Left renal pelvis (tissue), 4 donors: ENCODE results near the gene TXLNG. TPM values are rescaled to one million over a fixed set of nuclear protein-coding genes. Genes with fewer than 3 reads are reported as not detected.
"Not testable (repeated sequence)": the region's sequence is repeated elsewhere in the genome, so short reads cannot be mapped to it uniquely, and the experiment has no call there.

ENCODE experiments used
- DNase-seq, 4 donors: peaks; one replicate each; pipeline ENCODE4 v3.0.0-alpha.2; 2013; ENCODE audit warnings: low read depth in 4 of 4, low spot score in 3 of 4
- polyA plus RNA-seq, 4 donors: library from polyadenylated mRNA; unstranded; fragments of 120-200 nt; gene quantifications; one replicate each; pipeline ENCODE4 v1.2.1, GENCODE V29; 2013; ENCODE audit not compliant: insufficient read length in 4 of 4

The TXLNG gene
- polyA plus RNA-seq, 4 donors = 13.9 to 17.7 (median 16.5) TPM

GRCh38 chrX:16838202-16839066 is 52.2 kb downstream of the TXLNG start:
- DNase-seq = no peak

GRCh38 chrX:16839219-16839851 is 53.1 kb downstream of the TXLNG start:
- DNase-seq = no peak

GRCh38 chrX:16839852-16840460 is 53.7 kb downstream of the TXLNG start:
- no peak for DNase-seq

- no peak for DNase-seq
Measured at GRCh38 chrX:16842684-16843083, 56.4 kb downstream of the TXLNG start.

- DNase-seq = no peak
Measured at GRCh38 chrX:16843208-16843909, 57.1 kb downstream of the TXLNG start.

- no peak for DNase-seq
Measured at GRCh38 chrX:16845686-16846085, 59.4 kb downstream of the TXLNG start.

GRCh38 chrX:16848541-16848940 is 62.3 kb downstream of the TXLNG start:
- DNase-seq = no peak

GRCh38 chrX:16851421-16851820 is 65.2 kb downstream of the TXLNG start:
- no peak for DNase-seq

- DNase-seq = no peak
Measured at GRCh38 chrX:16851827-16852226, 65.6 kb downstream of the TXLNG start.

GRCh38 chrX:16852617-16853179 is 66.4 kb downstream of the TXLNG start:
- DNase-seq = no peak

- no peak for DNase-seq
Measured at GRCh38 chrX:16853537-16853936, 67.3 kb downstream of the TXLNG start.

- no peak for DNase-seq
Measured at GRCh38 chrX:16855363-16856075, 69.3 kb downstream of the TXLNG start.

GRCh38 chrX:16856076-16856404 is 69.8 kb downstream of the TXLNG start:
- not testable (repeated sequence) for DNase-seq

GRCh38 chrX:16856744-16857143 is 70.5 kb downstream of the TXLNG start:
- DNase-seq = no peak

- DNase-seq = no peak
Measured at GRCh38 chrX:16862829-16863228, 76.6 kb downstream of the TXLNG start.

GRCh38 chrX:16867947-16868346 is 81.7 kb downstream of the TXLNG start:
- DNase-seq = no peak

- no peak for DNase-seq
Measured at GRCh38 chrX:16868920-16869319, 82.7 kb downstream of the TXLNG start.

GRCh38 chrX:16869393-16870094 is 83.3 kb downstream of the TXLNG start:
- DNase-seq = no peak

GRCh38 chrX:16870095-16870861 is 84.0 kb downstream of the TXLNG start, which contains the start of gene RBBP7:
Gene RBBP7 (minus strand): TSS chrX:16870362. CDS start chrX:16870053, 309 bp downstream.
- peak in 3 of 4 donors; percentile 79 to 82 (median 81) for DNase-seq
